ENCODE results near the gene GAP43.

DNA sequence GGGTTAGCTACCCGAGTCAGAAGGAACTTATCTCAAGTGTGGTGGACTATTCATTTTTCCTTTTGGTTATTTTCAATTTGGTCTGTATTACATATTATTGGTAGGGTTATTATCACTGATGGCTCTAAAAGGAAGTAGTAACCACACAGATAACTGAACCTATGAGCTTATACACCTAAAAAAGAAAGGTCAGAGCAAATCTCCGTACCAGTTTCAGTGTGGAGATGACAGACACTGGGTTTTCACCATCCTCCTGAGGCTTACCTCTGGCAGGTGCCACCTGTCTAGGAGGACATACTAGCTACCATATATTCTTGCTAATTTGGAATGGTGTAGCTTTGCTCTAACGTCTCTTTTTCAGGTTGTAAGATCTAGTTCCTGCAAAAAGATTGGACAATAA, 10.2 kb downstream of the GAP43 start:
- TF ChIP-seq POLR2A (IDR thresholded peaks at IDR 0.05) (no peak), POLR2AphosphoS5 (IDR thresholded peaks at IDR 0.05) (no peak), CTCF (IDR thresholded peaks at IDR 0.05) (no peak)

All from breast epithelium (tissue), 3 donors.